GM12873 (cell line): ENCODE data around the gene IQCH.

Experiments used
- TF ChIP-seq, protein P1 (sequence below): IDR thresholded peaks from 2 replicates; pipeline ENCODE4 v1.5.1; 2012; ENCODE audit warnings: low read depth, mild to moderate bottlenecking, moderate library complexity, low read length, control low read depth; ENCODE audit not compliant: insufficient read depth; ENCODE audit errors: missing control alignments

IQCH gene

GRCh38 chr15:67446449-67446848, 191.9 kb downstream of the IQCH start:
- TF ChIP-seq, protein P1, sequence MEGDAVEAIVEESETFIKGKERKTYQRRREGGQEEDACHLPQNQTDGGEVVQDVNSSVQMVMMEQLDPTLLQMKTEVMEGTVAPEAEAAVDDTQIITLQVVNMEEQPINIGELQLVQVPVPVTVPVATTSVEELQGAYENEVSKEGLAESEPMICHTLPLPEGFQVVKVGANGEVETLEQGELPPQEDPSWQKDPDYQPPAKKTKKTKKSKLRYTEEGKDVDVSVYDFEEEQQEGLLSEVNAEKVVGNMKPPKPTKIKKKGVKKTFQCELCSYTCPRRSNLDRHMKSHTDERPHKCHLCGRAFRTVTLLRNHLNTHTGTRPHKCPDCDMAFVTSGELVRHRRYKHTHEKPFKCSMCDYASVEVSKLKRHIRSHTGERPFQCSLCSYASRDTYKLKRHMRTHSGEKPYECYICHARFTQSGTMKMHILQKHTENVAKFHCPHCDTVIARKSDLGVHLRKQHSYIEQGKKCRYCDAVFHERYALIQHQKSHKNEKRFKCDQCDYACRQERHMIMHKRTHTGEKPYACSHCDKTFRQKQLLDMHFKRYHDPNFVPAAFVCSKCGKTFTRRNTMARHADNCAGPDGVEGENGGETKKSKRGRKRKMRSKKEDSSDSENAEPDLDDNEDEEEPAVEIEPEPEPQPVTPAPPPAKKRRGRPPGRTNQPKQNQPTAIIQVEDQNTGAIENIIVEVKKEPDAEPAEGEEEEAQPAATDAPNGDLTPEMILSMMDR: no peak

GRCh38 chr15:67456677-67457529, 202.3 kb downstream of the IQCH start:
- TF ChIP-seq, protein P1: peak; percentile 97

- TF ChIP-seq, protein P1: no peak
Measured at GRCh38 chr15:67458331-67459029, 203.9 kb downstream of the IQCH start.

DNA sequence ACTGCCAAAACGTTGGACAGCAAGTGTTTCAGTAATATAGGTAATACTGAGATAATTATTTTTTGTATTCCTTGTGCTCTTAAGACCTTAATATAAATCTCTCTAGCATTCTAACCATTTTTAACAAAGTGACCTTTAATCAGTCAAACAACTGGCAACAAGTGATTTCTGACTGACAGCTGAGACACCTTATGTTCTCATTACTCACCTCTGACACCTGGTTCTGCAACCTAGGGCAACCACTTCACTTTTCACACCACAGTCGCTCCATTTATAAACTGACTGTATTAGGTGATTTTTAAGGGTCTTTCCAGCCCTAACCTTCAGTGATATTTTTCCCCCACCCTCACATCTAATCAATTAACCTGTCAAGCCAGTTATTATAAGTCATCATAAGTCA, 205.9 kb downstream of the IQCH start:
- TF ChIP-seq, protein P1: no peak

GRCh38 chr15:67461735-67462134, 207.1 kb downstream of the IQCH start:
- TF ChIP-seq, protein P1: no peak

- TF ChIP-seq, protein P1: no peak
Measured at GRCh38 chr15:67462875-67463274, 208.3 kb downstream of the IQCH start.

- TF ChIP-seq, protein P1: no peak
Measured at GRCh38 chr15:67463488-67463887, 208.9 kb downstream of the IQCH start.
